Keratinocyte (primary cell): ENCODE results near the gene USHBP1. TPM values are rescaled to one million over a fixed set of nuclear protein-coding genes. Genes with fewer than 3 reads are reported as not detected.

Source experiments
- DNase-seq: peaks from one replicate; pipeline ENCODE4 v3.0.0-alpha.2; 2011; ENCODE audit warnings: low read depth, missing footprints, low spot score
- FAIRE-seq: peaks from 2 replicates; lab custom pipeline; 2011; peaks lifted over from hg19 to GRCh38; lab: Jason Lieb, UNC
- H2AFZ ChIP-seq: 2 replicates; pipeline ENCODE4 v1.6.0; 2012; ENCODE audit warnings: low read length, control low read depth, inconsistent platforms; ENCODE audit not compliant: control insufficient read depth
- H3K27ac ChIP-seq: 2 replicates; pipeline ENCODE4 v1.5.1; 2011; ENCODE audit warnings: low read length; ENCODE audit not compliant: control insufficient read depth, insufficient read depth
- H3K27me3 ChIP-seq: 3 replicates; pipeline ENCODE4 v1.6.0; 2011; ENCODE audit warnings: low read length; ENCODE audit not compliant: control insufficient read depth, insufficient read depth; ENCODE audit errors: extremely low read depth
- H3K36me3 ChIP-seq, 2 experiments: 2 replicates in 1 of 2; 3 replicates in 1 of 2; pipeline ENCODE4 v1.5.1; 2011; ENCODE audit warnings: low read length in 2 of 2, mild to moderate bottlenecking in 1 of 2; ENCODE audit not compliant: control insufficient read depth in 2 of 2, insufficient read depth in 2 of 2; ENCODE audit errors: extremely low read depth in 1 of 2
- H3K4me1 ChIP-seq: 3 replicates; pipeline ENCODE4 v1.5.1; 2011; ENCODE audit warnings: low read length; ENCODE audit not compliant: control insufficient read depth, insufficient read depth; ENCODE audit errors: extremely low read depth
- H3K4me2 ChIP-seq: 3 replicates; pipeline ENCODE4 v1.6.0; 2011; ENCODE audit warnings: low read depth, low read length; ENCODE audit not compliant: control insufficient read depth, insufficient read depth; ENCODE audit errors: extremely low read depth
- H3K4me3 ChIP-seq, 3 experiments: fragments of 200-600 bp in 1 of 3; sonication (generic) in 1 of 3; 2 replicates in 2 of 3; 3 replicates in 1 of 3; pipeline ENCODE4 v1.5.1; 2011 to 2016; ENCODE audit warnings: low read length in 3 of 3, mild to moderate bottlenecking in 3 of 3, control low read depth in 2 of 3, inconsistent platforms in 1 of 3, low read depth in 1 of 3, mixed read lengths in 1 of 3, mixed run types in 1 of 3, moderate library complexity in 1 of 3; ENCODE audit not compliant: control insufficient read depth in 2 of 3, insufficient read depth in 2 of 3; ENCODE audit errors: extremely low read depth in 1 of 3
- H3K79me2 ChIP-seq: 2 replicates; pipeline ENCODE4 v1.6.0; 2012; ENCODE audit warnings: low read length; ENCODE audit not compliant: control insufficient read depth, insufficient read depth
- H3K9ac ChIP-seq: 3 replicates; pipeline ENCODE4 v1.6.0; 2011; ENCODE audit warnings: low read length; ENCODE audit not compliant: control insufficient read depth, insufficient read depth; ENCODE audit errors: extremely low read depth
- H3K9me1 ChIP-seq: 3 replicates; pipeline ENCODE4 v1.6.0; 2011; ENCODE audit warnings: low read length; ENCODE audit not compliant: control insufficient read depth, insufficient read depth; ENCODE audit errors: extremely low read depth
- H3K9me3 ChIP-seq: 2 replicates; pipeline ENCODE4 v1.5.1; 2012; ENCODE audit warnings: low read depth, low read length; ENCODE audit not compliant: control insufficient read depth
- H4K20me1 ChIP-seq: 3 replicates; pipeline ENCODE4 v1.6.0; 2011; ENCODE audit warnings: low read length; ENCODE audit not compliant: control insufficient read depth, insufficient read depth; ENCODE audit errors: extremely low read depth
- CTCF ChIP-seq, 3 experiments: IDR thresholded peaks in 1 of 3; conservative IDR thresholded peaks in 1 of 3; optimal IDR thresholded peaks in 1 of 3; 2 replicates in 2 of 3; 3 replicates in 1 of 3; pipeline versions ENCODE3 to v1.5.1; 2011; ENCODE audit warnings: low read length in 3 of 3, mild to moderate bottlenecking in 3 of 3, moderate library complexity in 2 of 3, control low read depth in 1 of 3, inconsistent platforms in 1 of 3; ENCODE audit not compliant: insufficient read depth in 2 of 3; ENCODE audit errors: extremely low read depth in 1 of 3
- EZH2 ChIP-seq: IDR thresholded peaks from one replicate; pipeline ENCODE4 v1.6.1; 2012; ENCODE audit warnings: inconsistent platforms, mild to moderate bottlenecking, low read length, moderate library complexity
- dilution Hi-C: fragments of 300-500 bp; cut with MboI; formaldehyde crosslinking; loops from one replicate; pipeline ENCODE4 v1.7.0; 2020; ENCODE audit warnings: low sequenced_read_pairs; ENCODE audit not compliant: extremely low pct_ligation_motif_present
- polyA plus RNA-seq, 5 experiments: library from polyadenylated mRNA; depleted of rRNA in 3 of 5; stranded (reverse) in 3 of 5; stranded (forward) in 1 of 5; unstranded in 1 of 5; fragments of >200 nt; gene quantifications; 1 replicate in 1 of 5; 2 replicates in 3 of 5; 3 replicates in 1 of 5; pipeline versions ENCODE4 v1.2.1 to v1.2.3, GENCODE V29; 2011 to 2012; ENCODE audit warnings: missing spikeins in 2 of 5, low read depth in 1 of 5, low replicate concordance in 1 of 5

USHBP1 gene
- polyA plus RNA-seq, 1 donor (not counting 4 experiments of a cell fraction or from before 2014, with no cell fraction given), result not detected

DNA sequence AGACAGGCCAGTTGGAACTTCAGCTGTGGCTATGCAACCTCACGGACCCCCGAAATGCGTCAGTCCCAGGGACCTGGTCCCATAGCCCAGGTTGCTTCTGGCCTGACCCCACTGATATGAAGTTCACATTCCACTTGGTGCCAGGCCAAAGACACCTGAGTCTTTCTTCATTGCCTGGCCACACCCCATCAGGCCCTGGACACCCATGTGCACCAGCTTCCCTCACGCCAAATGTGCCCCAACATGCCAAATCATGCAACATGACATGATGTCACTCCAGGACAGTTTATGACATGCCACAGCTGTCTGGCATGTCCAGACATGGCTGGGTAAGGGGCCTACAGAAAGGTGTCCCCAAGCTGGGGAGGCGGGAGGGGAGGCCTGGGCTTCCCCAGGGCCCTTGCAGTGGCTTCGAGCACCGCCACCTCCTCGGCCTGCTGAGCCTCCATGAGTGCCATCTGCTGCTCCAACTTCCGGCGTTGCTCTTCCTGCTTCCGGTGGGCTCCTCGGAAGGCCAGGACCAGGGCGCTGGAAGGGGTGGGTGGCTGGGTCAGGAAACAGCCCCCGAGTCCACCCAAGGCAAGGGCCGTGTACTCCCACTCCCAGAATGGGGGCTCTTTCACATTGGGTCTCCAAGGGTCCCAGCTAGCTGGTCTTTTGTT lies 14.5 kb downstream of the USHBP1 start:
- DNase-seq, result peak; percentile 70
- no peak overlapping the region for H3K4me3 ChIP-seq
- no peak overlapping the region for H2AFZ ChIP-seq
- H3K9me3 ChIP-seq, result no peaks in the 10 kb centered on the region
- H3K27me3 ChIP-seq, result no peaks in the 10 kb centered on the region
- no peak for TF ChIP-seq EZH2
- no peak for TF ChIP-seq CTCF (optimal IDR thresholded peaks at IDR 0.05 in 1 of 3, IDR thresholded peaks at IDR 0.05 in 1 of 3, conservative IDR thresholded peaks at IDR 0.05 in 1 of 3; ENCODE audit: extremely low read depth in 1 of 3, insufficient read depth in 2 of 3, low read length in 3 of 3)
- H3K9ac ChIP-seq, result no peak overlapping the region
- H3K4me1 ChIP-seq, result peaks cover 26% of the 10 kb centered on the region
- dilution Hi-C loops, result no loop called here
- H3K79me2 ChIP-seq, result peaks cover under 1% of the 10 kb centered on the region
- no peak overlapping the region for H3K4me2 ChIP-seq
- H4K20me1 ChIP-seq, result no peaks in the 10 kb centered on the region
- no peak for FAIRE-seq
- no peaks in the 10 kb centered on the region for H3K36me3 ChIP-seq
- no peaks in the 10 kb centered on the region for H3K9me1 ChIP-seq
- no peak overlapping the region for H3K27ac ChIP-seq

- Histone ChIP-seq H4K20me1 (no peaks in the 10 kb centered on the region), H3K4me3 (no peak overlapping the region), H3K9me3 (no peaks in the 10 kb centered on the region), H3K27me3 (no peaks in the 10 kb centered on the region), H3K9me1 (no peaks in the 10 kb centered on the region), H3K27ac (no peak overlapping the region), H3K9ac (no peak overlapping the region), H3K79me2 (peaks cover 18% of the 10 kb centered on the region), H2AFZ (no peak overlapping the region), H3K36me3 (no peaks in the 10 kb centered on the region), H3K4me2 (no peak overlapping the region), H3K4me1 (peaks cover 26% of the 10 kb centered on the region)
- TF ChIP-seq EZH2, result no peak
- TF ChIP-seq CTCF (optimal IDR thresholded peaks at IDR 0.05 in 1 of 3, IDR thresholded peaks at IDR 0.05 in 1 of 3, conservative IDR thresholded peaks at IDR 0.05 in 1 of 3; ENCODE audit: extremely low read depth in 1 of 3, insufficient read depth in 2 of 3, low read length in 3 of 3), result no peak
- dilution Hi-C loops, result no loop called here
- FAIRE-seq (no peak), DNase-seq (peak; percentile 54)
Measured at GRCh38 chr19:17248011-17248776, 16.4 kb downstream of the USHBP1 start.
